NCI-H82 (cell line): ENCODE measurements around the gene AP4M1.
A peak's percentile ranks its signal among the peaks of the same experiment; 100 is the strongest.

Source experiments
- DNase-seq: peaks from one replicate; lab custom pipeline; 2025; lab: John Stamatoyannopoulos, UW

The AP4M1 gene

DNA sequence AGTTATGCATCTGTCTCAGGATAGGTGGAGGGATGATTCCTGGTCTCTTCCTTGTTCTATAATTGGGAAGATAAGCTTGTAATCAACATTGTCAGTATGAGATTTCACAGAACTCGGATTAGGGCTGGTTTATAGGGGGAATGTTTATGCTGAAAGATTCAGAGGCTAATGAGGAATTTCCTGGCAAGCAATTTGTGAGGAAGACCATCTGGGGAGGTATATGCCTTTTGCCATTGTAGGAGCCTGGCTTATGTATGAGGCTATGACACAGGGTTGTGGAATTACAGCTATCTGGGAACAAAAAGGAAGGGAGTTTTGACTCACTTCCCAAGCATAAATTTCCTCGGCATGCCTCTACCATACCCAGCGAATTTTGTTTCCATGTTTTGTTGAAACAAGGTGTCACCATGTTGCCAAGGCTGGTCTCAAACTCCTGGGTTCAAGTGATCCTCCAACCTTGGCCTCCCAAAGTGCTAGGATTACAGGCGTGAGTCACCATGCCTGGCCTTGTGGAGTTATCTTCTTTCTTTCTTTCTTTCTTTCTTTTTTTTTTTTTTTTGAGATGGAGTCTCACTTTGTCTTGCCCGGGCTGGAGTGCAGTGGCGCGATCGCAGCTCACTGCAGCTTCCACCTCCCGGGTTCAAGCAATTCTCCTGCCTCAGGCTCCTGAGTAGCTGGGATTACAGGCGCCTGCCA is 14.2 kb upstream of the AP4M1 start:
- DNase-seq: peak; percentile 88

DNA sequence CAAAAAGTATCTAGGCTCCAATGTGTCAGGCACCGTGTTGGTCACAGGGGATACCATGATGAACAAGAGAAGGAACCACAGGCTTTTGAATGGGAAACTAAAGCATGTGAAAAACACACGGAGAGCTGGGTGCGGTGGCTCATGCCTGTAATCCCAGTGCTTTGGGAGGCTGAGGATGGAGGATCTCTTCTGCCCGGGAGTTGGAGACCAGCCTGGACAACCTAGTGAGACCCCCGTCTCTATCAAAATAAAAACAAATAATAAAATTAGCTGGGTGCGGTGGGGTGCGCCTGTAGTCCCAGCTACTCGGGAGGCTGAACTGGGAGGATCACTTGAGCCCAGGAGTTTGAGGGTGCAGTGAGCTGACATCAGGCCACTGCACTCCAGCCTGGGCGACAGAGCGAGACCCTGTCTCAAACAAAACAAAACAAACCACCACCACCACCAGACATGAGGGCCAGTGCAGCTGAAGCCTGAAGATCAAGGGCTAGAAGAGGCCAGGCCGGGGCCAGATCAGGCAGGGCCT is 13.3 kb upstream of the AP4M1 start:
- no peak for DNase-seq

DNA sequence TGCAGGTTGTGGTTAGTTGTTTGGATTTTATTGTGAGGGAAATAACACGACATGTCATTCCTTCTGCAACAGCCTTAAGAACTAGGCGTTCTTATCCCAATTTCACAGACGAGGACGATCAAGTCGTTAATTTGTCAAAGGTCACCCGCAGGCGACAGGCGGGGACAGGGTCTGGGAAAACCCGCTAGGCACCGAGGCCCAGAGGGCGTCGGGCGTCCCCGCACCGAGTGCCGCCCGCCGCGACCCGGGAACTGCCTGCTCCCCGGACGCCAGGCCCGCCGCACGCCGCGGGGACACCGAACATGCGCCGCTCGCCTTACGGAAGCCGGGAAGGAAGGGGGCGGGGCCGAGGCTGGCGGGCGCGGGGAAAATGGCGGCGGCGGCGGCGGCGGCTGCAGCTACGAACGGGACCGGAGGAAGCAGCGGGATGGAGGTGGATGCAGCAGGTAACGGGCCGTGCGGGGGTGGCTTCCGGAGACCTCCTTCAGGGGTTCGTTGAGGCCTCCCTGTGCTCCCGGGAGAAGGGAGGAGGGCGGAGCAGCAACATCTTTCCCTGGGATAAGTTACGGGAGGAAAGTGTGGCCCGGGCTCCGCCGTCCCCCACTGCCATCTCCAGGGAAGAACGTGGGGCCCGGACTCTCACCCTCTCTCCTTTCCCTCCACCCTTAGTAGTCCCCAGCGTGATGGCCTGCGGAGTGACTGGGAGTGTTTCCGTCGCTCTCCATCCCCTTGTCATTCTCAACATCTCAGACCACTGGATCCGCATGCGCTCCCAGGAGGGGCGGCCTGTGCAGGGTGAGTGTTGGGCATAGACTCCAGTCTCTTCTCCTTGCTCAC is 12.6 kb upstream of the AP4M1 start, which contains the start of gene COPS6:
COPS6 (plus strand) TSS at position 349 of the 837 bp plus-strand sequence; CDS start at position 371, 22 bp downstream.
- DNase-seq: peak; percentile 73

DNA sequence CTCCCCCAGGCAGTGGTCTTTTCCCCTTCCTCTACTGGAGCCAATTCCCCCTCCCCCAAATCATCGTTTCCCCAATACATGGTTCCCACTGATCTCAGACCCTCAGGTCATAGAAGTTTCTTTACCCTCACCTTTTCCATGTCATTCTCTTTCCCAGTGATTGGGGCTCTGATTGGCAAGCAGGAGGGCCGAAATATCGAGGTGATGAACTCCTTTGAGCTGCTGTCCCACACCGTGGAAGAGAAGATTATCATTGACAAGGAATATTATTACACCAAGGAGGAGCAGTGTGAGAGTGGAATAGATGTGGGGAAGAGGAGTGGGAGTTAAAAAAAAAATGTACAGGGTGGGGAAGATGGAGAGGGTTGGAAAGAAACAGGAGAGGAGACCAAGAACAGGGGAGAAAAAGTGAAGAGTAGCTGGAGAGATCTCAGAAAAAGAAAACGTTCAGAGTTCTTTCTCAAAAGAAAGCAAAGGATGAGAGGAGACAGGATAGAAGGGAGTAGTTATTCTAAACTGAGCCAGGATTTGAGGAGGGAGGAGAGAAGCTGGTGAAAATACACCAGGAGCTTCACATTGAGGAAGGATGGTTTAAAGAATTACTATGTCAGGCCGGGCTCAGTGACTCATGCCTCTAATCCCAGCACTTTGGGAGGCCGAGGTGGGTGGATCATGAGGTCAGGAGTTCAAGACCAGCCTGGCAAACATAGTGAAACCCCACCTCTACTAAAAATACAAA is 11.8 kb upstream of the AP4M1 start:
- no peak for DNase-seq

DNA sequence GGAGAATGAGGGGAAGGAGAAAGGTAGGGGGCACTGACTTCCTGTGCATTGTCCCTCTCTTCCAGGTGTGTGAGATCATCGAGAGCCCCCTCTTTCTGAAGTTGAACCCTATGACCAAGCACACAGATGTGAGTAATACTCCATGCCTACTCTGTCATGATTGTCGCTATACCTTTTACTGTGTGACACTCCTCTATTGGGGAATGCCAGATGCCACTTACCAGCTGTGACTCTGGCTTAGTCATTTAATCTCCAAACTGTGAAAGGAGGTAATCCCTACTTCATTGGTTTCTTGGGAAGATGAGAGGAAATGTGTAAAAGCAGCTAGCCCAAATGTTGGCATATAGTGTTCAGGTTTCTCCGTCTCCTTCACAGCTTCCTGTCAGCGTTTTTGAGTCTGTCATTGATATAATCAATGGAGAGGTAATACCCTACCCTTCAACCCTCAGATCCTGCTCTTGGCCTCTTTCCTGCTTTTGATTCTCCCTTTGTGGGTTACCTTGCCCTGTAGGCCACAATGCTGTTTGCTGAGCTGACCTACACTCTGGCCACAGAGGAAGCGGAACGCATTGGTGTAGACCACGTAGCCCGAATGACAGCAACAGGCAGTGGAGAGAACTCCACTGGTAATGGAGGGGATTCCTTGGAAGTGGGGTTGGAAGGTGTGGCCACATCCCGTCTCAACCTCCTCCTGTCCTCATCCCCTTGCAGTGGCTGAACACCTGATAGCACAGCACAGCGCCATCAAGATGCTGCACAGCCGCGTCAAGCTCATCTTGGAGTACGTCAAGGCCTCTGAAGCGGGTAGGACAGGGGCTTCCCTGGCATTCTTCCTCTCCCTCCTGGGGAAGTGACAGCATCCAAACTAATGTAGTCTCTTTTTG is 10.7 kb upstream of the AP4M1 start:
- DNase-seq: peak; percentile 83

DNA sequence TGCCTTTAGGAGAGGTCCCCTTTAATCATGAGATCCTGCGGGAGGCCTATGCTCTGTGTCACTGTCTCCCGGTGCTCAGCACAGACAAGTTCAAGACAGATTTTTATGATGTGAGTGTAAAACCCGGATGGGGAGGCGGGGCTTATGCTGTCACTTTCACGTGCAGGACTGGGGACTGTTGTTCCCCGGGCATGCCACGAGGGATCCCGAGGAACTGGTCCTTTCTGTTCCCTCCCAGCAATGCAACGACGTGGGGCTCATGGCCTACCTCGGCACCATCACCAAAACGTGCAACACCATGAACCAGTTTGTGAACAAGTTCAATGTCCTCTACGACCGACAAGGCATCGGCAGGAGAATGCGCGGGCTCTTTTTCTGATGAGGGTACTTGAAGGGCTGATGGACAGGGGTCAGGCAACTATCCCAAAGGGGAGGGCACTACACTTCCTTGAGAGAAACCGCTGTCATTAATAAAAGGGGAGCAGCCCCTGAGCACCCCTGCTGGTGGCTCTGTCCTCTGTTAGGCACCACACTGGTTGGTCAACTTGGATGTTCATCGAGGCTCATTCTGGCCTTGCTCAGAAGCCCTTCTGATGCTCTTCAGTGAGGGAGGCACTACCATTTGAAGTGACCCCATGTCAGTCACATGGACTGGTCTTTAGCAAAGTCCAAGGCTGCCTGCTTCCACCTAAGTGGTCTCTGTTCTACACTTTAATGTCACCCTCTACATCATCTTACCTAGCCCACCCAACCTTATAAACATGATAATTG is 9.8 kb upstream of the AP4M1 start:
- peak; percentile 69 for DNase-seq

DNA sequence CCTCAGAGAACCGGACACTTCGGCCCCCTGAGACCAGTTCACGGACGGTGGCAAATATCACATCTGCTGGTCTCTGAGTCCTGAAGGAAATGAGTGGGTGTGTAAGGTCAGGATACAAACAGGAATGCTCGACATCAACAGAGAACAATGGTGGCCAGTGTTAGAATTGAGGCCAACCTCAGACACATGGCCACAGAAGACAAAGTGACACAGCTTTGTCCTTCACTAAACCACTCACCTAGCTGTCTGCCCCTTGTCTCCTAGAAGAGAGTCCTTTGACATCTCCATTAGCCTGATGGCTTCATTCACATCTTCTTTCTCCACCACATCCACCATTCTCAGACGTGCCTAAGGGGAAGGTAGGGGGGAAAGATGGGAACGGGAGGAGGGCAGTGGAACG is 8.4 kb upstream of the AP4M1 start:
- no peak for DNase-seq

DNA sequence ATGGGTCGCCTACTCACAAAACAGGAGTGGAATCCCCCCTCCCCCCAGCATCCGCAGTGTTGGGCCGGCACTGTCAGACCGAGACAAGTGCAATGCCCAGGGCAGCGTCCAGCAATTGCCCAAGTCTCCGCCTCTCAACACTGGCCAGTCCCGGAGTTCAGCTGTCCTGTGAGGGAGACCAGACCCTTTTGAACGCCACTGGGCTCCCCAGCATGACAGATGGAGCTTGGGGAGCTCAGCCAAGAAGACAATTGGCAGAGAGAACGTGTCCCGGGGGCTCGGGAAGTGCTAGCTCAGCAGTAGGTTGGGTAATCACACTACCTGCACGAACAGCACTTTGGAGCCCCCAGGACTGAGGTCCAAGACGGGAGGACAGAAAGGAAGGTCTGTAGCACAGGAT is 7.9 kb upstream of the AP4M1 start:
- no peak for DNase-seq

DNA sequence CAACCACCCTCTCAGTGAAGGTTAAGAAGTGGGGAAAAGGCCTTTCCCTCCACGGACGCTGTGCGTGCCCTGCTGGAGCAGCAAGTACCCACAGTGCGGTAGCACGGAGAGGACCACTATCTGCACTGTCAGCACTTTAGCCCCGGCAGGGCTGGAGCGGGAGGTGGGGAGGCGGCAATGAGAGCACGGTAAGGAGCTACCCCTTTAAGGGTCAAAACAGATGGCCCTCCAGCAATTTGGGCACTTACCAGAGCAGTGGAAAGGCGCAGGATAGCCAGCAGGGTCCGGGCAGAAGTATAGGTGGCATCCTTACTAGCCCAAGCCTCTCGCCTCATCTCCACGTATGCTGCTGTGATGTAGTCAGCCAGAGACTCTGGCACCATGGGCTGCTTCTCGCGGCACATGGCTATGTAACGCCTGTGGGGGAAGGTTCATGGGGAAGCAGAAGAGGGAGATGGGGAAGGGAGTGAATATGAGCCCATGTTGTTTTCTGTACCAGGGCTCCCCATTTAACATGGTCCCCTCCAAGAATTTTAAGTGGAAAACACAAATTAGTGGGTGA is 7.4 kb upstream of the AP4M1 start:
- DNase-seq: no peak

DNA sequence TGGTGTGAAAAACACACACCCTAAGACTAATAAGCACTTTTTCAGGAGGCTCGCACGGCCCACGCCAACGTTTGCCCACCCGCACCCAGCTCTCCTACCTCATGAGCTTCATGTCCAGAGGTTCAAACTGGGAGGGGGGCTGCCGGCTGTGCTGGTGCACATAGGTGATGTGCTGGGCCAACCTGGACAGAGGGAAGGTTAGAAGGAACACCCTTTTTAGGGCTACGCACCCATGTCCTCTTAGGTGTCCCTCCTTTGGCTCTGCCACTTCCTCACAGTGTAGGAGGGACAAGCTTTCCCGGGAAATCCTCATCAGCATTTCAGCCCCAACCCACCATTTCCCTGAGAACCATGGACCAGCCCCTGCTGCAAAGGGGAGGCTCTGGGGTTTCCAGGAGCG is 6.2 kb upstream of the AP4M1 start:
- no peak for DNase-seq

DNA sequence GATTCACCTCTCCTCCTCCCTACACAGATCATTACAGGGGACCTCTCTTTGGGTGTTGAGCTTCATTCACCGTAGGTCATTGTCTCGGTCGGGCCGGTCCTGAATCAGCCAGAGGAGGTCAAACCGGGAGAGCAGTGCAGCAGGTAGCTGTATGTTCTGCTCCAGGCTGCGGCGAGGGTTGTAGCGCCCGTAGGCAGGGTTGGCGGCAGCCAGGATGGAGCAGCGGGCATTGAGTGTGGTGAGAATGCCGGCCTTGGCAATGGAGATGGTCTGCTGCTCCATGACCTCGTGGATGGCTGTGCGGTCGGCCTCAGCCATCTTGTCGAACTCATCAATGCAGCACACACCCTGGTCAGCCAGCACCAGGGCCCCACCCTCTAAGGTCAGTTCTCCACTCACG is 5.7 kb upstream of the AP4M1 start:
- no peak for DNase-seq

DNA sequence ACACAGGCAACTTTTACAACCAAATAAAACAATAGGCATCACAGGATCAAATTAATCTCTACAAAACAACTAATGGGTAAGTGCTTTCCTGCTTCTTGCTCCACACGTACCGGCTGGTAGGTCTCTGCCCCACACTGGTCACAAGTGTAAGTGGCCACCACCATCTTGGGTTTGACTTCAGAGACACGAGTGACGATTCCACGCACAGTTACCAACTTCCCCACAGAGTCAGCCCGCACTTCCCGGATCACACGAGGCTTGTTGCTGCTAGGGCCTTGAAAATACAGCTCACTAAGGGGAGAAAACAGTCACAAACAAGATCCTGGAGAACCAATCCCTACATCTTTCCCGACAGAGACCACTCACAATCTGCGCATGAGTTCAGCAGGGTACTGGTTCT is 2.5 kb upstream of the AP4M1 start:
- no peak for DNase-seq

DNA sequence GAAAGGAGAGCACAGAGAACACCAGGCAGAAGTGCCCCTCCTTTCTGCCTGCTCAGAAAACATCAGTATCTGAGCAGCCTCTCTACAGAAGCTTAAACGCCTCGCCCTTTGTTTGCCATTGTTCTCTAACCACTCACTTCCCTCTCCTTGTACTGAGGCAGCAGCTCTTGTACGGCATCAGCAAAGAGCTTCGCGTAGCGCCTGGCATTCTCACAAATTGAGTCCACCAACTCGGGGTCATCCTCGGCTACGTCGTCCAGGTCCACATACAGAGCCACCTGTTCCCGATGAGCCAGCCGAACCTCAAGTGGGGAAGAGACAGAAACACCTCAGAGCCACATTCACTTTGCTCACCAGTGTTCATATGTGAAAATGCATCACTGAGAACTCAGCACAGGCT is 2.0 kb upstream of the AP4M1 start:
- no peak for DNase-seq

DNA sequence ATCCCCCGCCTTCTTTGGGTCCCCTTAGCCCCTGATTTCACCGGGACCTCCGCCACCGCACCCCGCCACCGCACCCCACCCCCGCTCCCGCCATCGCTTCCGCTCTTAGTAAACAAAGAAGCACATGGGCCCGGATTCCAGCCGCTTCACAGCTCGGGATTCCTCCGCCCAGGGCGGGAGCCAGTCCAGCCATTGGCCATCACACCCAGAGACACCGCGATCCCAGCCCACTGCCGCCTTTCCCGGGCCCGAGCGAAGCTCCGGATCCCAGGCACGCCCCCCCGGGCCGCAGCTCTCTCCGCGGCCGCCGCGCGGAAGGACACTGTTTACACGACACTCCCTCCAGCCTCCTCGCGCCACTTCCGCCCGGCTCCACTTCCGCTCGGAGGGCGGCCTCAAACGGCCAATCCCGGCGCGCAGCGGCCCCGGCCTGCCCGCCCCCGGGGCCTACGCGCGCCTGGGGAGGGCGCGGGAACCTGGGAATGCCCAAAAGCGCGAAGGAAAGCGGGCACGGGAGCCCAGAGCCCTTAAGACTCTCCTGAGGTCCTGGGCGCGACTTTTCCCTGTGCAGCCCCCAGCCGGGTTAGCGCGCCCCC is 925 bp upstream of the AP4M1 start:
- peak; percentile 93 for DNase-seq

DNA sequence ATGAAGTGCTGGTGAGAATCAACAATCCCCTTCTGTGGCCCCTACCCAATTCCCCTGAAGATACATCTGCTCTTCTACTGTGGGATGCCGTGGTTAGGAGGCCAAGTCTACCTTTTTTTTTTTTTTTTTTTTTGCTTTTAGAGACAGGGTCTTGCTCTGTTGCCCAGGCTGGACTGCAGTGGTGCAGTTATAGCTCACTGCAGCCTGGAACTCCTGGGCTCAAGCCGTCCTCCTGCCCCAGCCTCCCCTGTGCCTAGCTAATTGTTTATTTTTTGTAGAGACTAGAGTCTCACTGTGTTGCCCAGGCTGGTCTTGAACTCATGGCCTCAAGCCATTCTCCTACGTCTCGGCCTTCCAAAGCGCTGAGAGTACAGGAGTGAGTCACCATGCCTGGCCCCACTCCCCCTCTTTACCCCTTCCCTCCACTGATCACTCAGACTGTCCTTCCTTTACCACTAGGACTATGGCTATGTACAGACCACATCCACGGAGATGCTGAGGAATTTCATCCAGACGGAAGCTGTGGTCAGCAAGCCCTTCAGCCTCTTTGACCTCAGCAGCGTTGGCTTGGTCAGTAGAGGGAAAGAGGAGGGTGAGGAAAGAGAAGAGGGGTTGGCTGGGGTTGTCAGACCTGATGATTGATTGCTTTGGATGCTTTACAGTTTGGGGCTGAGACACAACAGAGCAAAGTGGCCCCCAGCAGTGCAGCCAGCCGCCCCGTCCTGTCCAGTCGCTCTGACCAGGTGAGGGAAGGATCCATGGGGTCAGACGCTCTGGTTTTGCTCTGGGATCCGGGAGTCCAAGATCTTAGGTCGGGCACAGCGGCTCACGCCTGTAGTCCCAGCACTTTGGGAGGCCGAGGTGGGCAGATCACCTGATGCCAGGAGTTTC is 1.8 kb downstream of the AP4M1 start:
- DNase-seq: no peak

DNA sequence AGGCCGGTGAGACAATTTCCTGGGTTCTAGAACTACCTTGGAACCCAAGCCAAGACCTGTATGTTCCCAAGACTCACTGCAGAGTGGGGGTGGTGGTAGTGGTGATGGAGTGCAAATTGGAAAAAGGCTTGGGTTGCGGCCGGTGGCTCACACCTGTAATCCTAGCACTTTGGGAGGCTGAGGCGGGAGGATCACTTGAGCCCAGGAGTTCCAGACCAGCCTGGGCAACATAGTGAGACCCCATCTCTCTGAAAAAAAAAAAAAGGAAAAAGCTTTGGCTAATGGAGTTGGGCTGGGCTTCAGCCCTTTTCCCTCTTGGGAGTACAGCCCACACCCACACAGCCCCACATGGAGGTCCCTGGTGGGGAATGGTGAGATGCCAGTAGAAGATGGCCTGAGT is 4.1 kb downstream of the AP4M1 start:
- no peak for DNase-seq

DNA sequence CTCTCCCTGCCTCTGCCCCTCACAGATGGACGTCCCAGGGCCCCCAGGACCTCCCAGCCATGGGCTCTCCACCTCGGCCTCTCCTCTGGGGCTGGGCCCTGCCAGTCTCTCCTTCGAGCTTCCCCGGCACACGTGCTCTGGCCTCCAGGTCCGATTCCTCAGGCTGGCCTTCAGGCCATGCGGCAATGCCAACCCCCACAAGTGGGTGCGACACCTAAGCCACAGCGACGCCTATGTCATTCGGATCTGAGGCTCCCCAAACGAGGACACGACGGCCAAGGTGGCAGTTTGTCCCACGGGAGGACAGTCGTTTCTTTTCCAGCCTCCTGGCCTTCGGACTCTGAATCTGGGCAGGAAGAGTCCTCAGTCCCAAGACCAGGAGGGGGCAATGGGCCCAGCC is 5.2 kb downstream of the AP4M1 start:
- DNase-seq: no peak

DNA sequence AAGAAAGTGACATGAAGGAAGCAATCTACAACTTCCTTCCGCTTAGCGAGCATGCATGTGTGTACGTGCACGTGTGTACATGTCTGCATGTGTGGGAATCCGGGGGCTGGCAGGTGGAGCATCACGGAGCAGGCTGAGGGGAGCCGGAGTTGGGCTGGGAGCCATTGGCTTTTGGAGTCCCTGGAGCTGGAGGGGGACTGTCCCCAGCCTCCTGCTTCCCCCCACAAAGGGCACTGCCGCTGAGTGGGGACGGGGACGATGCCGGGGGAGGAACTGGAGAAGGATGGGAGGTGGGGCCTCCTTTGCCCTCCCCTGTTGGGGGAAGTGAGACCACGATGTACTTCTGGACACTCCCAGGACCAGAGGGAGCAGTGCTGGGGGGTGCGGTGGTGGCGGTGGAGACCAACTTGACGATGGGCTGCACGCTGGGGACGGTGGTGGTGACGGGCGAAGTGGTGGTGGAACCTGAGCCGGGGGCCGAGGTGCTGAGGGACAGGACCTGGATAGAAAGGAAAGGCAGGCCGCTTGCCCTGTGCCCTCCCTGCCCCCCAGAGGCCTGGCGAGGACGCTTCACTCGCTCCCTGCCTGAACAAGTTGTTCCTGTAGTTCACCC is 5.8 kb downstream of the AP4M1 start:
- no peak for DNase-seq

DNA sequence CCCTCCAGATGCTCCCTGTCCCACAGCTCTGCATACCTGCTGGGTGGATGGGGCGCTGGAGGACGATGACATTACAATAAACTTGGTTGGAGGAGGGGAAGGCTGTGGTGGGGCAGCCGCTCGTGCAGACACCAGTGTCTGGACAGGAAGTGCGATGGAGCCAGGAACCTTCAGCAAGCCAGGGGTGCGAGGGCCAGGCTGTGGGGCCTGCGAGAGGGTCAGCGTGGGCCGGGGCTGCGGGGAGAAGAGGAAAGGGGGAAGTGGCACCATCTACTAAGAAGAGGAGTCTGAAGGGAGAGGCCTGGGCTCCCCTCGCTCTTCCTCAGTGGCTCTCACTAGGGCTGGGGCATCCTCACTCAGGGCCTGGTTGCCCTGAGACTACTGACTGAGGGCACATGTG is 6.4 kb downstream of the AP4M1 start:
- DNase-seq: no peak
